K562 (cell line): ENCODE results near the gene POLR1A. TPM values are rescaled to one million over a fixed set of nuclear protein-coding genes. Genes with fewer than 3 reads are reported as not detected.
A peak's percentile ranks its signal among the peaks of the same experiment; 100 is the strongest.

Source experiments
- CEBPG ChIP-seq, 3 experiments: fragments of 200-800 bp in 1 of 3; sonication (Bioruptor generic) in 1 of 3; sonication (generic) in 1 of 3; formaldehyde crosslinking in 1 of 3; IDR thresholded peaks in 2 of 3; conservative IDR thresholded peaks in 1 of 3; 2 replicates each; pipeline versions ENCODE4 v1.6.1 to v1.8.0; 2016 to 2022; ENCODE audit warnings: missing compliant biosample characterization in 2 of 3, missing genetic modification characterization in 2 of 3, mild to moderate bottlenecking in 1 of 3, missing genetic modification reagents in 1 of 3
- GTF2E2 ChIP-seq: fragments of 200-800 bp; sonication (Bioruptor generic); IDR thresholded peaks from 2 replicates; pipeline ENCODE4 v1.6.1; 2016; ENCODE audit warnings: missing genetic modification characterization, missing compliant biosample characterization
- GTF2F1 ChIP-seq: IDR thresholded peaks from 2 replicates; pipeline ENCODE4 v1.6.1; 2011; ENCODE audit warnings: low read depth, low read length, improper control_type of control experiment
- JUND ChIP-seq, 2 experiments: IDR thresholded peaks; 2 replicates in 1 of 2; 3 replicates in 1 of 2; pipeline ENCODE4 v1.6.1; 2011; ENCODE audit warnings: borderline replicate concordance in 2 of 2, low read depth in 2 of 2, low read length in 2 of 2, improper control_type of control experiment in 1 of 2, missing biosample characterization in 1 of 2, missing genetic modification characterization in 1 of 2, missing genetic modification reagents in 1 of 2
- NFE2L1 ChIP-seq: fragments of 450-650 bp; IDR thresholded peaks from 2 replicates; pipeline ENCODE4 v1.6.1; 2016; ENCODE audit warnings: missing genetic modification characterization, low read depth, mild to moderate bottlenecking, missing compliant biosample characterization, moderate library complexity, borderline replicate concordance
- NR2C1 ChIP-seq, 2 experiments: fragments of 450-650 bp; IDR thresholded peaks; 2 replicates each; pipeline ENCODE4 v1.6.1; 2017; ENCODE audit warnings: mild to moderate bottlenecking in 2 of 2, antibody characterized with exemption in 1 of 2, inconsistent platforms in 1 of 2, missing compliant biosample characterization in 1 of 2, missing genetic modification characterization in 1 of 2
- SMAD3 ChIP-seq: fragments of 450-650 bp; formaldehyde crosslinking; conservative IDR thresholded peaks from 2 replicates; pipeline ENCODE4 v1.4.0; 2020; ENCODE audit warnings: mild to moderate bottlenecking
- SMARCA4 ChIP-seq: fragments of 450-650 bp; IDR thresholded peaks from 2 replicates; pipeline ENCODE4 v1.6.1; 2016
- TBL1XR1 ChIP-seq, 2 experiments: IDR thresholded peaks; 2 replicates each; pipeline ENCODE4 v1.6.1; 2012; ENCODE audit warnings: improper control_type of control experiment in 2 of 2, low read length in 2 of 2, mild to moderate bottlenecking in 1 of 2
- ZNF124 ChIP-seq: sonication (generic); formaldehyde crosslinking; IDR thresholded peaks from 2 replicates; pipeline ENCODE4 v1.8.1; 2022; ENCODE audit warnings: missing genetic modification reagents
- ZNF175 ChIP-seq: fragments of 200-800 bp; sonication (Bioruptor generic); IDR thresholded peaks from 2 replicates; pipeline ENCODE4 v1.6.1; 2016; ENCODE audit warnings: low read depth, mild to moderate bottlenecking, missing genetic modification characterization, missing compliant biosample characterization
- ZNF217 ChIP-seq: sonication (generic); formaldehyde crosslinking; IDR thresholded peaks from 2 replicates; pipeline ENCODE4 v1.8.0; 2022; ENCODE audit warnings: mild to moderate bottlenecking, missing genetic modification reagents
- ZNF347 ChIP-seq: fragments of 450-650 bp; formaldehyde crosslinking; IDR thresholded peaks from 2 replicates; pipeline ENCODE4 v1.4.0; 2020; ENCODE audit warnings: low read depth, mild to moderate bottlenecking, moderate library complexity
- ZNF740 ChIP-seq, 3 experiments: fragments of 200-800 bp in 1 of 3; sonication (Bioruptor generic) in 1 of 3; sonication (generic) in 1 of 3; formaldehyde crosslinking in 1 of 3; IDR thresholded peaks; 2 replicates each; pipeline versions ENCODE4 v1.6.1 to v1.8.0; 2016 to 2022; ENCODE audit warnings: mild to moderate bottlenecking in 2 of 3, missing compliant biosample characterization in 2 of 3, missing genetic modification characterization in 2 of 3, missing genetic modification reagents in 1 of 3
- polyA plus RNA-seq, 8 experiments: library from polyadenylated mRNA; depleted of rRNA in 4 of 8; stranded (reverse) in 5 of 8; unstranded in 3 of 8; fragments of >200 nt; fragmentation: Nextera tagmentation in 2 of 8; fragmentation: Illumina TruSeq in 1 of 8; extraction: Ambion mirVana in 2 of 8; extraction: Trizol in 1 of 8; gene quantifications; 2 replicates each; pipeline versions ENCODE4 v1.2.1 to v1.2.3, GENCODE V29; 2011 to 2014; ENCODE audit warnings: inconsistent platforms in 1 of 8, missing spikeins in 1 of 8
- total RNA-seq, 7 experiments: library from RNA; depleted of rRNA in 6 of 7; stranded (reverse); fragments of >200 nt in 6 of 7; fragmentation: Illumina TruSeq in 2 of 7; extraction: Trizol in 2 of 7; gene quantifications; 2 replicates each; pipeline versions ENCODE4 v1.2.1 to v1.2.3, GENCODE V29; 2011 to 2021; ENCODE audit warnings: low replicate concordance in 1 of 7
- TF ChIP-seq, protein P1 (sequence below), 2 experiments: fragments of 200-800 bp in 1 of 2; sonication (Bioruptor generic) in 1 of 2; sonication (generic) in 1 of 2; formaldehyde crosslinking in 1 of 2; IDR thresholded peaks in 1 of 2; conservative IDR thresholded peaks in 1 of 2; 2 replicates each; pipeline versions ENCODE4 v1.5.0 to v1.6.1; 2016 to 2020; ENCODE audit warnings: missing compliant biosample characterization in 1 of 2, missing genetic modification characterization in 1 of 2, missing genetic modification reagents in 1 of 2

POLR1A gene
- total and polyA plus RNA-seq, 9 of the 15 experiments (the other 6 are each of a cell fraction or from before 2014, with no cell fraction given) = 3.0 to 72.1 (median 21.8) TPM

DNA sequence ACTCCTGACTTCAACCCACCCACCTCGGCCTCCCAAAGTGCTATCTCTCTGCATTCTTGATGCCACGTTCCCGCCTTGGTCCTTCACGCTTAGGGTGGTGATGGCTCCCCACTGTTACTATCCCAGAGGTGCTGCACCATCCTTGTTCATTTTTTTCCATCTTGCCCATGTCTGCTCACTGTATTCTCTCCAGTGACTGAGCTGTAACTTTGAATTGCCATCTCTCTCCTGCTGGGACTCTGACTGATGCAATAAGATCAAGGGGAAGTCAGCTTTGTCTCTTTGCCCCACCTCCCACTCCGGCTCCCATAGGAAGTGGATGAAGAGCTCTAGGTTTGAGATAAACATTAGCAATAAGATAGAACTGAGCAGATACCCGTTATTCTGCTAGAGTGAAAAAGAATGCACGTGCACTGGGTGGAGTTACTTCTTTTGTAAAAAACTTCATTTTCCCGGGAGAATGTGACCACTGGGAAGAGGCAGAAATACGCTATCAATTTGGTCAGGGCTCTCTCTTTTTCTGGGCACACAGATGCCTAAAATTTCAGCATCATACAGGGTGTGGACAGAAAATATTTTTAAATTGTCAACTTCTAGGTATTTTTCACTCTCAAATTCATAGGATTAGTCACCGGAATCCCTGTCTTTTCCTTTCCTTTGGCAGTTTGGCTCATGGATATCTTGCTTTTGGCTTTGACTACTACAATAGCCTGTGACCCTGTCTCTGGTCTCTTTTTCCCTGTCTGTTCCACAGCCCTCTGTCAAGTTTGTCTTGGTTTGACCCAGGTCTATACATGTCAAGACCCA is 105.4 kb downstream of the POLR1A start (continued):
- TF ChIP-seq ZNF740 (CRISPR knock-in tag; IDR thresholded peaks at IDR 0.05) (no peak), ZNF740 (tag; IDR thresholded peaks at IDR 0.05) (no peak), GTF2E2 (peak; percentile 12; the same call in 1 of the 2 replicates), JUND (IDR thresholded peaks at IDR 0.05; ENCODE audit: borderline replicate concordance, low read depth, low read length) (peak; percentile 71; the same call in 1 of the 2 replicates), JUND (tag; IDR thresholded peaks at IDR 0.05; ENCODE audit: borderline replicate concordance, low read depth, low read length) (peak; percentile 70; the same call in 1 of the 3 replicates), SMARCA4 (peak; percentile 48; the same call in 1 of the 2 replicates), ZNF124 (CRISPR knock-in tag) (no peak), ZNF217 (CRISPR knock-in tag) (no peak), NFE2L1 (tag) (no peak), GTF2F1 (no peak), SMAD3 (CRISPR knock-in tag) (0 out of 2 replicates have a peak, but pooled peaks have one; percentile 11), ZNF175 (peak; percentile 42; the same call in 1 of the 2 replicates), NR2C1 (IDR thresholded peaks at IDR 0.05) (no peak), NR2C1 (tag; IDR thresholded peaks at IDR 0.05) (peak; percentile 44; the same call in 1 of the 2 replicates), TBL1XR1 (IDR thresholded peaks at IDR 0.05; ENCODE audit: low read length in 2 of 2) (peak in 1 of 2 experiments; percentile 45; a peak in 1 of 4 replicates), ZNF347 (CRISPR knock-in tag) (no peak), CEBPG (CRISPR knock-in tag; IDR thresholded peaks at IDR 0.05) (peak; percentile 91), CEBPG (tag; conservative IDR thresholded peaks at IDR 0.05 in 1 of 2, IDR thresholded peaks at IDR 0.05 in 1 of 2) (peak; percentile 90 to 93)
- TF ChIP-seq, protein P1, sequence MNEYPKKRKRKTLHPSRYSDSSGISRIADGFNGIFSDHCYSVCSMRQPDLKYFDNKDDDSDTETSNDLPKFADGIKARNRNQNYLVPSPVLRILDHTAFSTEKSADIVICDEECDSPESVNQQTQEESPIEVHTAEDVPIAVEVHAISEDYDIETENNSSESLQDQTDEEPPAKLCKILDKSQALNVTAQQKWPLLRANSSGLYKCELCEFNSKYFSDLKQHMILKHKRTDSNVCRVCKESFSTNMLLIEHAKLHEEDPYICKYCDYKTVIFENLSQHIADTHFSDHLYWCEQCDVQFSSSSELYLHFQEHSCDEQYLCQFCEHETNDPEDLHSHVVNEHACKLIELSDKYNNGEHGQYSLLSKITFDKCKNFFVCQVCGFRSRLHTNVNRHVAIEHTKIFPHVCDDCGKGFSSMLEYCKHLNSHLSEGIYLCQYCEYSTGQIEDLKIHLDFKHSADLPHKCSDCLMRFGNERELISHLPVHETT (CRISPR knock-in tag; conservative IDR thresholded peaks at IDR 0.05 in 1 of 2, IDR thresholded peaks at IDR 0.05 in 1 of 2) = peak in 1 of 2 experiments; percentile 62; a peak in 2 of 4 replicates
- TF ChIP-seq, all 486 proteins: peak for 60
